ENCODE data around the gene ALDH3B2.
A peak's percentile ranks its signal among the peaks of the same experiment; 100 is the strongest.

GRCh38 chr11:67665541-67666302, 8.7 kb downstream of the ALDH3B2 start:
- TF ChIP-seq POLR2A (IDR thresholded peaks at IDR 0.05) (no peak), CTCF (IDR thresholded peaks at IDR 0.05) (peak in 4 of 6 experiments; percentile 13 to 41 (median 39))

All from Peyer's patch (tissue), 4 donors.